Upper lobe of left lung (tissue), 4 donors: ENCODE data around the gene IMMP2L.

ENCODE experiments used
- CTCF ChIP-seq, 6 experiments: fragments of 450-650 bp in 4 of 6; fragments of 200-600 bp in 2 of 6; sonication (generic) in 2 of 6; IDR thresholded peaks; one replicate each; pipeline ENCODE4 v1.5.1; 2016 to 2019; ENCODE audit warnings: antibody characterized with exemption in 6 of 6
- EP300 ChIP-seq, 4 donors: sonication (generic); formaldehyde crosslinking; IDR thresholded peaks; one replicate each; pipeline ENCODE4 v1.5.1; 2017; ENCODE audit warnings: antibody characterized with exemption in 4 of 4, control low read depth in 2 of 4
- POLR2A ChIP-seq, 4 donors: fragments of 450-650 bp; IDR thresholded peaks; one replicate each; pipeline ENCODE4 v1.5.1; 2016 to 2017; ENCODE audit warnings: antibody characterized with exemption in 4 of 4, mild to moderate bottlenecking in 2 of 4
- POLR2AphosphoS5 ChIP-seq, 2 donors: sonication (generic); formaldehyde crosslinking; IDR thresholded peaks; one replicate each; pipeline ENCODE4 v1.5.1; 2017; ENCODE audit warnings: antibody characterized with exemption in 2 of 2

GRCh38 chr7:110962374-110962773 lies 599.9 kb downstream of the IMMP2L start:
- TF ChIP-seq CTCF (IDR thresholded peaks at IDR 0.05) (no peak), EP300 (IDR thresholded peaks at IDR 0.05) (no peak), POLR2A (IDR thresholded peaks at IDR 0.05) (no peak), POLR2AphosphoS5 (IDR thresholded peaks at IDR 0.05) (no peak)
